HEK293 (cell line): ENCODE results near the gene GSTM4.

ENCODE experiments used
- GFI1B ChIP-seq: fragments of 450-650 bp; formaldehyde crosslinking; IDR thresholded peaks from 2 replicates; pipeline ENCODE4 v1.5.1; 2016; ENCODE audit warnings: missing biosample characterization, missing genetic modification characterization
- GLI2 ChIP-seq: fragments of 450-650 bp; formaldehyde crosslinking; IDR thresholded peaks from 2 replicates; pipeline ENCODE4; 2017; ENCODE audit warnings: missing biosample characterization, missing genetic modification characterization, low read depth, borderline replicate concordance
- KLF9 ChIP-seq: fragments of 450-650 bp; formaldehyde crosslinking; IDR thresholded peaks from 2 replicates; pipeline ENCODE4 v1.5.1; 2016; ENCODE audit warnings: missing biosample characterization, missing genetic modification characterization, low read depth
- MEIS1 ChIP-seq: sonication (generic); formaldehyde crosslinking; IDR thresholded peaks from 2 replicates; pipeline ENCODE4 v1.8.1; 2022; ENCODE audit warnings: missing genetic modification reagents, mild to moderate bottlenecking, borderline replicate concordance
- OVOL3 ChIP-seq: fragments of 450-650 bp; formaldehyde crosslinking; IDR thresholded peaks from 2 replicates; pipeline ENCODE4 v1.5.1; 2016; ENCODE audit warnings: missing biosample characterization, missing genetic modification characterization
- SCRT1 ChIP-seq: fragments of 450-650 bp; formaldehyde crosslinking; IDR thresholded peaks from 2 replicates; pipeline ENCODE4 v1.5.1; 2016; ENCODE audit warnings: missing biosample characterization, missing genetic modification characterization, borderline replicate concordance
- ZBTB17 ChIP-seq: fragments of 450-650 bp; formaldehyde crosslinking; IDR thresholded peaks from 2 replicates; pipeline ENCODE4 v1.5.1; 2016; ENCODE audit warnings: missing biosample characterization, missing genetic modification characterization
- ZFP41 ChIP-seq: fragments of 450-650 bp; formaldehyde crosslinking; IDR thresholded peaks from 2 replicates; pipeline ENCODE4 v1.5.1; 2016; ENCODE audit warnings: missing biosample characterization, missing genetic modification characterization, borderline replicate concordance
- ZNF112 ChIP-seq: fragments of 450-650 bp; formaldehyde crosslinking; IDR thresholded peaks from 2 replicates; pipeline ENCODE4 v1.5.0; 2017; ENCODE audit warnings: missing biosample characterization, missing genetic modification characterization
- ZNF211 ChIP-seq: fragments of 450-650 bp; formaldehyde crosslinking; IDR thresholded peaks from 2 replicates; pipeline ENCODE4 v1.5.1; 2016; ENCODE audit warnings: low read depth, missing biosample characterization, missing genetic modification characterization
- ZNF239 ChIP-seq: fragments of 450-650 bp; formaldehyde crosslinking; IDR thresholded peaks from 2 replicates; pipeline ENCODE4 v1.5.1; 2016; ENCODE audit warnings: missing biosample characterization, missing genetic modification characterization
- ZNF585B ChIP-seq: fragments of 450-650 bp; formaldehyde crosslinking; IDR thresholded peaks from 2 replicates; pipeline ENCODE4 v1.5.1; 2016; ENCODE audit warnings: missing biosample characterization, missing genetic modification characterization
- ZNF600 ChIP-seq: fragments of 450-650 bp; formaldehyde crosslinking; IDR thresholded peaks from 2 replicates; pipeline ENCODE4 v1.5.1; 2016; ENCODE audit warnings: missing biosample characterization, missing genetic modification characterization
- ZNF660 ChIP-seq: fragments of 450-650 bp; IDR thresholded peaks from 2 replicates; pipeline ENCODE4 v1.5.1; 2018; ENCODE audit warnings: missing biosample characterization, mild to moderate bottlenecking, missing genetic modification characterization
- TF ChIP-seq, protein P1 (sequence below): fragments of 450-650 bp; formaldehyde crosslinking; IDR thresholded peaks from 2 replicates; pipeline ENCODE4 v1.5.1; 2017; ENCODE audit warnings: missing biosample characterization, missing genetic modification characterization
- TF ChIP-seq, protein P2 (sequence below): fragments of 450-650 bp; formaldehyde crosslinking; IDR thresholded peaks from 2 replicates; pipeline ENCODE4 v1.5.1; 2016; ENCODE audit warnings: missing biosample characterization, missing genetic modification characterization, borderline replicate concordance
- TF ChIP-seq, protein P3 (sequence below): fragments of 450-650 bp; formaldehyde crosslinking; IDR thresholded peaks from 2 replicates; pipeline ENCODE4 v1.5.1; 2017; ENCODE audit warnings: missing biosample characterization, missing genetic modification characterization
- TF ChIP-seq, protein P4 (sequence below): fragments of 450-650 bp; formaldehyde crosslinking; IDR thresholded peaks from 2 replicates; pipeline ENCODE4 v1.5.1; 2016; ENCODE audit warnings: missing biosample characterization, missing genetic modification characterization
- TF ChIP-seq, protein P5 (sequence below): fragments of 450-650 bp; formaldehyde crosslinking; IDR thresholded peaks from 2 replicates; pipeline ENCODE4 v1.5.1; 2016; ENCODE audit warnings: missing biosample characterization, missing genetic modification characterization
- TF ChIP-seq, protein P6 (sequence below): fragments of 450-650 bp; formaldehyde crosslinking; IDR thresholded peaks from 2 replicates; pipeline ENCODE4 v1.5.1; 2016; ENCODE audit warnings: missing biosample characterization, missing genetic modification characterization
- TF ChIP-seq, protein P7 (sequence below): fragments of 450-650 bp; formaldehyde crosslinking; IDR thresholded peaks from 2 replicates; pipeline ENCODE4 v1.5.1; 2016; ENCODE audit warnings: missing biosample characterization, missing genetic modification characterization
- TF ChIP-seq, protein P8 (sequence below): fragments of 450-650 bp; formaldehyde crosslinking; IDR thresholded peaks from 2 replicates; pipeline ENCODE4 v1.5.1; 2016; ENCODE audit warnings: missing biosample characterization, missing genetic modification characterization, borderline replicate concordance

GSTM4 gene

DNA sequence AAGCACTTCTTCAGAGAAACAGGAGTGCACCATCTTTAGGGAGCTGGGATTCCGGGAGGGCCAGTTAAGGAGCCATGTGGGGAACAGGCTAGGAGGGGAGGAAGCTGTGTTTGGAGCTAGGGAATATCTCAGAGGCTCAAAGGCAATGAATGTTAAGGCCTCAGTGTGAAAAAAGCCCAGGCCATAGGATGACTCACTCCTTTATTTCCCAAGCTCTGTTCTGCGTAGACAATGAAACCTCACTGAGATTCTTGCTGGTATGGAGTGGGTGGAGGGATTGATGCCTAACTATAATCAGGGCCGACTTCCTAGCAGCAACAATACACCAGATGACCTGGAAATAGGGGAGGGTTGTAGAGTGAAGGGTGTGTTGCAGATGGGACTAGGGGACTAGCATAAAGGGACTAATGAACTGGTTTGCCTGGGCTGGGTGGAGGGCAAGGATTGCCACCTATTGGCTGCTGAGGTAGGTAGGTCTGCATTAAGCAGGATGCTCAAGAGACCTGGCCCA is 38.6 kb upstream of the GSTM4 start (continued):
- TF ChIP-seq, protein P1, sequence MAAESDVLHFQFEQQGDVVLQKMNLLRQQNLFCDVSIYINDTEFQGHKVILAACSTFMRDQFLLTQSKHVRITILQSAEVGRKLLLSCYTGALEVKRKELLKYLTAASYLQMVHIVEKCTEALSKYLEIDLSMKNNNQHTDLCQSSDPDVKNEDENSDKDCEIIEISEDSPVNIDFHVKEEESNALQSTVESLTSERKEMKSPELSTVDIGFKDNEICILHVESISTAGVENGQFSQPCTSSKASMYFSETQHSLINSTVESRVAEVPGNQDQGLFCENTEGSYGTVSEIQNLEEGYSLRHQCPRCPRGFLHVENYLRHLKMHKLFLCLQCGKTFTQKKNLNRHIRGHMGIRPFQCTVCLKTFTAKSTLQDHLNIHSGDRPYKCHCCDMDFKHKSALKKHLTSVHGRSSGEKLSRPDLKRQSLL (tag by site-specific recombination): no peak
- TF ChIP-seq GLI2 (tag by site-specific recombination) (no peak), OVOL3 (tag by site-specific recombination) (no peak), ZBTB17 (tag by site-specific recombination) (peak; percentile 38), KLF9 (tag by site-specific recombination) (no peak), ZNF585B (no peak), ZNF660 (tag by site-specific recombination) (0 out of 2 replicates have a peak, but pooled peaks have one; percentile 49), ZNF600 (tag by site-specific recombination) (peak; percentile 95), ZFP41 (tag by site-specific recombination) (no peak), ZNF239 (tag by site-specific recombination) (no peak), ZNF112 (tag by site-specific recombination) (no peak), ZNF211 (no peak), SCRT1 (no peak), MEIS1 (CRISPR knock-in tag) (no peak), GFI1B (tag by site-specific recombination) (peak; percentile 81)
- TF ChIP-seq, protein P2, sequence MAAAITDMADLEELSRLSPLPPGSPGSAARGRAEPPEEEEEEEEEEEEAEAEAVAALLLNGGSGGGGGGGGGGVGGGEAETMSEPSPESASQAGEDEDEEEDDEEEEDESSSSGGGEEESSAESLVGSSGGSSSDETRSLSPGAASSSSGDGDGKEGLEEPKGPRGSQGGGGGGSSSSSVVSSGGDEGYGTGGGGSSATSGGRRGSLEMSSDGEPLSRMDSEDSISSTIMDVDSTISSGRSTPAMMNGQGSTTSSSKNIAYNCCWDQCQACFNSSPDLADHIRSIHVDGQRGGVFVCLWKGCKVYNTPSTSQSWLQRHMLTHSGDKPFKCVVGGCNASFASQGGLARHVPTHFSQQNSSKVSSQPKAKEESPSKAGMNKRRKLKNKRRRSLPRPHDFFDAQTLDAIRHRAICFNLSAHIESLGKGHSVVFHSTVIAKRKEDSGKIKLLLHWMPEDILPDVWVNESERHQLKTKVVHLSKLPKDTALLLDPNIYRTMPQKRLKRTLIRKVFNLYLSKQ (tag by site-specific recombination): no peak
- TF ChIP-seq, protein P3, sequence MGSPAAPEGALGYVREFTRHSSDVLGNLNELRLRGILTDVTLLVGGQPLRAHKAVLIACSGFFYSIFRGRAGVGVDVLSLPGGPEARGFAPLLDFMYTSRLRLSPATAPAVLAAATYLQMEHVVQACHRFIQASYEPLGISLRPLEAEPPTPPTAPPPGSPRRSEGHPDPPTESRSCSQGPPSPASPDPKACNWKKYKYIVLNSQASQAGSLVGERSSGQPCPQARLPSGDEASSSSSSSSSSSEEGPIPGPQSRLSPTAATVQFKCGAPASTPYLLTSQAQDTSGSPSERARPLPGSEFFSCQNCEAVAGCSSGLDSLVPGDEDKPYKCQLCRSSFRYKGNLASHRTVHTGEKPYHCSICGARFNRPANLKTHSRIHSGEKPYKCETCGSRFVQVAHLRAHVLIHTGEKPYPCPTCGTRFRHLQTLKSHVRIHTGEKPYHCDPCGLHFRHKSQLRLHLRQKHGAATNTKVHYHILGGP: no peak
- TF ChIP-seq, protein P4, sequence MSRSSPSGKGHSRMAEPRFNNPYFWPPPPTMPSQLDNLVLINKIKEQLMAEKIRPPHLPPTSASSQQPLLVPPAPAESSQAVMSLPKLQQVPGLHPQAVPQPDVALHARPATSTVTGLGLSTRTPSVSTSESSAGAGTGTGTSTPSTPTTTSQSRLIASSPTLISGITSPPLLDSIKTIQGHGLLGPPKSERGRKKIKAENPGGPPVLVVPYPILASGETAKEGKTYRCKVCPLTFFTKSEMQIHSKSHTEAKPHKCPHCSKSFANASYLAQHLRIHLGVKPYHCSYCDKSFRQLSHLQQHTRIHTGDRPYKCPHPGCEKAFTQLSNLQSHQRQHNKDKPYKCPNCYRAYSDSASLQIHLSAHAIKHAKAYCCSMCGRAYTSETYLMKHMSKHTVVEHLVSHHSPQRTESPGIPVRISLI (tag by site-specific recombination): peak; percentile 82; the same call in 1 of the 2 replicates
- TF ChIP-seq, protein P5, sequence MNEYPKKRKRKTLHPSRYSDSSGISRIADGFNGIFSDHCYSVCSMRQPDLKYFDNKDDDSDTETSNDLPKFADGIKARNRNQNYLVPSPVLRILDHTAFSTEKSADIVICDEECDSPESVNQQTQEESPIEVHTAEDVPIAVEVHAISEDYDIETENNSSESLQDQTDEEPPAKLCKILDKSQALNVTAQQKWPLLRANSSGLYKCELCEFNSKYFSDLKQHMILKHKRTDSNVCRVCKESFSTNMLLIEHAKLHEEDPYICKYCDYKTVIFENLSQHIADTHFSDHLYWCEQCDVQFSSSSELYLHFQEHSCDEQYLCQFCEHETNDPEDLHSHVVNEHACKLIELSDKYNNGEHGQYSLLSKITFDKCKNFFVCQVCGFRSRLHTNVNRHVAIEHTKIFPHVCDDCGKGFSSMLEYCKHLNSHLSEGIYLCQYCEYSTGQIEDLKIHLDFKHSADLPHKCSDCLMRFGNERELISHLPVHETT (tag by site-specific recombination): no peak
- TF ChIP-seq, protein P6, sequence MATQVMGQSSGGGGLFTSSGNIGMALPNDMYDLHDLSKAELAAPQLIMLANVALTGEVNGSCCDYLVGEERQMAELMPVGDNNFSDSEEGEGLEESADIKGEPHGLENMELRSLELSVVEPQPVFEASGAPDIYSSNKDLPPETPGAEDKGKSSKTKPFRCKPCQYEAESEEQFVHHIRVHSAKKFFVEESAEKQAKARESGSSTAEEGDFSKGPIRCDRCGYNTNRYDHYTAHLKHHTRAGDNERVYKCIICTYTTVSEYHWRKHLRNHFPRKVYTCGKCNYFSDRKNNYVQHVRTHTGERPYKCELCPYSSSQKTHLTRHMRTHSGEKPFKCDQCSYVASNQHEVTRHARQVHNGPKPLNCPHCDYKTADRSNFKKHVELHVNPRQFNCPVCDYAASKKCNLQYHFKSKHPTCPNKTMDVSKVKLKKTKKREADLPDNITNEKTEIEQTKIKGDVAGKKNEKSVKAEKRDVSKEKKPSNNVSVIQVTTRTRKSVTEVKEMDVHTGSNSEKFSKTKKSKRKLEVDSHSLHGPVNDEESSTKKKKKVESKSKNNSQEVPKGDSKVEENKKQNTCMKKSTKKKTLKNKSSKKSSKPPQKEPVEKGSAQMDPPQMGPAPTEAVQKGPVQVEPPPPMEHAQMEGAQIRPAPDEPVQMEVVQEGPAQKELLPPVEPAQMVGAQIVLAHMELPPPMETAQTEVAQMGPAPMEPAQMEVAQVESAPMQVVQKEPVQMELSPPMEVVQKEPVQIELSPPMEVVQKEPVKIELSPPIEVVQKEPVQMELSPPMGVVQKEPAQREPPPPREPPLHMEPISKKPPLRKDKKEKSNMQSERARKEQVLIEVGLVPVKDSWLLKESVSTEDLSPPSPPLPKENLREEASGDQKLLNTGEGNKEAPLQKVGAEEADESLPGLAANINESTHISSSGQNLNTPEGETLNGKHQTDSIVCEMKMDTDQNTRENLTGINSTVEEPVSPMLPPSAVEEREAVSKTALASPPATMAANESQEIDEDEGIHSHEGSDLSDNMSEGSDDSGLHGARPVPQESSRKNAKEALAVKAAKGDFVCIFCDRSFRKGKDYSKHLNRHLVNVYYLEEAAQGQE (tag by site-specific recombination): no peak
- TF ChIP-seq, protein P7, sequence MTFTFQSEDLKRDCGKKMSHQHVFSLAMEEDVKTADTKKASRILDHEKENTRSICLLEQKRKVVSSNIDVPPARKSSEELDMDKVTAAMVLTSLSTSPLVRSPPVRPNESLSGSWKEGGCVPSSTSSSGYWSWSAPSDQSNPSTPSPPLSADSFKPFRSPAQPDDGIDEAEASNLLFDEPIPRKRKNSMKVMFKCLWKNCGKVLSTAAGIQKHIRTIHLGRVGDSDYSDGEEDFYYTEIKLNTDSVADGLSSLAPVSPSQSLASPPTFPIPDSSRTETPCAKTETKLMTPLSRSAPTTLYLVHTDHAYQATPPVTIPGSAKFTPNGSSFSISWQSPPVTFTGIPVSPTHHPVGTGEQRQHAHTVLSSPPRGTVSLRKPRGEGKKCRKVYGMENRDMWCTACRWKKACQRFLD (tag by site-specific recombination): no peak
- TF ChIP-seq, protein P8, sequence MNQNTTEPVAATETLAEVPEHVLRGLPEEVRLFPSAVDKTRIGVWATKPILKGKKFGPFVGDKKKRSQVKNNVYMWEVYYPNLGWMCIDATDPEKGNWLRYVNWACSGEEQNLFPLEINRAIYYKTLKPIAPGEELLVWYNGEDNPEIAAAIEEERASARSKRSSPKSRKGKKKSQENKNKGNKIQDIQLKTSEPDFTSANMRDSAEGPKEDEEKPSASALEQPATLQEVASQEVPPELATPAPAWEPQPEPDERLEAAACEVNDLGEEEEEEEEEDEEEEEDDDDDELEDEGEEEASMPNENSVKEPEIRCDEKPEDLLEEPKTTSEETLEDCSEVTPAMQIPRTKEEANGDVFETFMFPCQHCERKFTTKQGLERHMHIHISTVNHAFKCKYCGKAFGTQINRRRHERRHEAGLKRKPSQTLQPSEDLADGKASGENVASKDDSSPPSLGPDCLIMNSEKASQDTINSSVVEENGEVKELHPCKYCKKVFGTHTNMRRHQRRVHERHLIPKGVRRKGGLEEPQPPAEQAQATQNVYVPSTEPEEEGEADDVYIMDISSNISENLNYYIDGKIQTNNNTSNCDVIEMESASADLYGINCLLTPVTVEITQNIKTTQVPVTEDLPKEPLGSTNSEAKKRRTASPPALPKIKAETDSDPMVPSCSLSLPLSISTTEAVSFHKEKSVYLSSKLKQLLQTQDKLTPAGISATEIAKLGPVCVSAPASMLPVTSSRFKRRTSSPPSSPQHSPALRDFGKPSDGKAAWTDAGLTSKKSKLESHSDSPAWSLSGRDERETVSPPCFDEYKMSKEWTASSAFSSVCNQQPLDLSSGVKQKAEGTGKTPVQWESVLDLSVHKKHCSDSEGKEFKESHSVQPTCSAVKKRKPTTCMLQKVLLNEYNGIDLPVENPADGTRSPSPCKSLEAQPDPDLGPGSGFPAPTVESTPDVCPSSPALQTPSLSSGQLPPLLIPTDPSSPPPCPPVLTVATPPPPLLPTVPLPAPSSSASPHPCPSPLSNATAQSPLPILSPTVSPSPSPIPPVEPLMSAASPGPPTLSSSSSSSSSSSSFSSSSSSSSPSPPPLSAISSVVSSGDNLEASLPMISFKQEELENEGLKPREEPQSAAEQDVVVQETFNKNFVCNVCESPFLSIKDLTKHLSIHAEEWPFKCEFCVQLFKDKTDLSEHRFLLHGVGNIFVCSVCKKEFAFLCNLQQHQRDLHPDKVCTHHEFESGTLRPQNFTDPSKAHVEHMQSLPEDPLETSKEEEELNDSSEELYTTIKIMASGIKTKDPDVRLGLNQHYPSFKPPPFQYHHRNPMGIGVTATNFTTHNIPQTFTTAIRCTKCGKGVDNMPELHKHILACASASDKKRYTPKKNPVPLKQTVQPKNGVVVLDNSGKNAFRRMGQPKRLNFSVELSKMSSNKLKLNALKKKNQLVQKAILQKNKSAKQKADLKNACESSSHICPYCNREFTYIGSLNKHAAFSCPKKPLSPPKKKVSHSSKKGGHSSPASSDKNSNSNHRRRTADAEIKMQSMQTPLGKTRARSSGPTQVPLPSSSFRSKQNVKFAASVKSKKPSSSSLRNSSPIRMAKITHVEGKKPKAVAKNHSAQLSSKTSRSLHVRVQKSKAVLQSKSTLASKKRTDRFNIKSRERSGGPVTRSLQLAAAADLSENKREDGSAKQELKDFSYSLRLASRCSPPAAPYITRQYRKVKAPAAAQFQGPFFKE (tag by site-specific recombination): no peak
